Esophagus squamous epithelium (tissue), 4 donors: ENCODE results near the gene NCOA7.

Experiments used
- POLR2A ChIP-seq, 4 donors: fragments of 450-650 bp; IDR thresholded peaks; one replicate each; pipeline ENCODE4 v1.6.1; 2017; ENCODE audit warnings: antibody characterized with exemption in 4 of 4, mild to moderate bottlenecking in 4 of 4, moderate library complexity in 3 of 4
- TF ChIP-seq, protein P1 (sequence below), 6 experiments: fragments of 450-650 bp in 4 of 6; fragments of 200-600 bp in 2 of 6; sonication (generic) in 2 of 6; IDR thresholded peaks; one replicate each; pipeline ENCODE4 v1.5.1; 2016 to 2019; ENCODE audit warnings: antibody characterized with exemption in 6 of 6, mild to moderate bottlenecking in 4 of 6, moderate library complexity in 4 of 6

DNA sequence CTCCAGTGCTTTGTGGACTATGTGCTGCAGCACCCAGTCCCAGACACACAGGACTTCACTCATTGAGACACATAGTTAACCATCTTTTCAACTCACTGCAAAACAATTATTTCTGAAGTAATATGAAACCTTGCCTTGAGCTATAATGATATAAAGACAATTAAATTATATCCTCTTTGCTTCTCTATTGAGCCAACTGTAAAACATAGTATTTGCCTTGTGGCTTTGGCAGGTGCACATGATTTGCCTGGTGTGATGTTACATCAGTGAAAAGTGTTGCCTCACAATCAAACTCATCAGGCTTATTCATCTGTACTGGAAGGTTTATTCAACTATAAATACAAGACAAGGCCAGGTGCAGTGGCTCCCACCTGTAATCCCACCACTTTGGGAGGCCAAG lies 80.6 kb downstream of the NCOA7 start:
- TF ChIP-seq, protein P1, sequence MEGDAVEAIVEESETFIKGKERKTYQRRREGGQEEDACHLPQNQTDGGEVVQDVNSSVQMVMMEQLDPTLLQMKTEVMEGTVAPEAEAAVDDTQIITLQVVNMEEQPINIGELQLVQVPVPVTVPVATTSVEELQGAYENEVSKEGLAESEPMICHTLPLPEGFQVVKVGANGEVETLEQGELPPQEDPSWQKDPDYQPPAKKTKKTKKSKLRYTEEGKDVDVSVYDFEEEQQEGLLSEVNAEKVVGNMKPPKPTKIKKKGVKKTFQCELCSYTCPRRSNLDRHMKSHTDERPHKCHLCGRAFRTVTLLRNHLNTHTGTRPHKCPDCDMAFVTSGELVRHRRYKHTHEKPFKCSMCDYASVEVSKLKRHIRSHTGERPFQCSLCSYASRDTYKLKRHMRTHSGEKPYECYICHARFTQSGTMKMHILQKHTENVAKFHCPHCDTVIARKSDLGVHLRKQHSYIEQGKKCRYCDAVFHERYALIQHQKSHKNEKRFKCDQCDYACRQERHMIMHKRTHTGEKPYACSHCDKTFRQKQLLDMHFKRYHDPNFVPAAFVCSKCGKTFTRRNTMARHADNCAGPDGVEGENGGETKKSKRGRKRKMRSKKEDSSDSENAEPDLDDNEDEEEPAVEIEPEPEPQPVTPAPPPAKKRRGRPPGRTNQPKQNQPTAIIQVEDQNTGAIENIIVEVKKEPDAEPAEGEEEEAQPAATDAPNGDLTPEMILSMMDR (IDR thresholded peaks at IDR 0.05): no peak
- no peak for TF ChIP-seq POLR2A (IDR thresholded peaks at IDR 0.05)
